Measurements from ENCODE around the gene OR6V1. TPM values are rescaled to one million over a fixed set of nuclear protein-coding genes. Genes with fewer than 3 reads are reported as not detected.
"Not testable (repeated sequence)": the region's sequence is repeated elsewhere in the genome, so short reads cannot be mapped to it uniquely, and the experiment has no call there.

OR6V1 gene
- total RNA-seq, 2 experiments from 2014 or later, result not detected

GRCh38 chr7:143073556-143073955 lies 21.4 kb downstream of the OR6V1 start:
- Mint-ChIP-seq H3K27ac (no peak overlapping the region), H3K36me3 (ENCODE audit: low read depth) (no peaks in the 10 kb centered on the region), H3K4me3 (no peak overlapping the region), H3K27me3 (peaks cover 8% of the 10 kb centered on the region), H3K9me3 (no peaks in the 10 kb centered on the region), H3K4me1 (ENCODE audit: low read depth) (no peaks in the 10 kb centered on the region)
- DNase-seq, result no peak
- ChIA-PET CTCF (no interaction called here), POLR2A (no interaction called here)
- intact Hi-C loops (cut with micrococcal nuclease), result no loop called here
- no peak for TF ChIP-seq CTCF (IDR thresholded peaks at IDR 0.05)
- ATAC-seq, result no peak

- no peak overlapping the region for H3K4me3 Mint-ChIP-seq
- H3K4me1 Mint-ChIP-seq (ENCODE audit: low read depth), result no peaks in the 10 kb centered on the region
- CTCF ChIA-PET, result no interaction called here
- intact Hi-C loops (cut with micrococcal nuclease), result no loop called here
- POLR2A ChIA-PET, result interaction anchor here (0.5 kb wide), 1 partner anchor 41 kb away, joined by 3 read pairs; no protein-coding TSS in a partner anchor
- no peak overlapping the region for H3K27ac Mint-ChIP-seq
- ATAC-seq (no peak), DNase-seq (no peak)
- TF ChIP-seq CTCF (IDR thresholded peaks at IDR 0.05), result no peak
- peaks cover 8% of the 10 kb centered on the region for H3K27me3 Mint-ChIP-seq
- no peaks in the 10 kb centered on the region for H3K9me3 Mint-ChIP-seq
- H3K36me3 Mint-ChIP-seq (ENCODE audit: low read depth), result no peaks in the 10 kb centered on the region
These were observed 22.0 kb downstream of the OR6V1 start for GRCh38 chr7:143074141-143074540.

GRCh38 chr7:143085109-143085508 lies 33.0 kb downstream of the OR6V1 start:
- Mint-ChIP-seq H3K4me3 (no peak overlapping the region), H3K4me1 (ENCODE audit: low read depth) (no peaks in the 10 kb centered on the region), H3K27ac (no peak overlapping the region), H3K36me3 (ENCODE audit: low read depth) (no peaks in the 10 kb centered on the region), H3K27me3 (peaks cover 8% of the 10 kb centered on the region), H3K9me3 (peaks cover 7% of the 10 kb centered on the region)
- no peak for TF ChIP-seq CTCF (IDR thresholded peaks at IDR 0.05)
- ChIA-PET CTCF (interaction anchor here (1.8 kb wide), 1 partner anchor 81 kb away, joined by 6 read pairs; no protein-coding TSS in a partner anchor), POLR2A (no interaction called here)
- no peak for ATAC-seq
- intact Hi-C loops (cut with micrococcal nuclease), result no loop called here
- DNase-seq, result no peak

GRCh38 chr7:143085610-143086009 lies 33.5 kb downstream of the OR6V1 start:
- H3K4me3 Mint-ChIP-seq; H3K9me3 Mint-ChIP-seq; H3K27ac Mint-ChIP-seq; POLR2A ChIA-PET; intact Hi-C loops (cut with micrococcal nuclease); H3K36me3 Mint-ChIP-seq (ENCODE audit: low read depth); ATAC-seq; H3K4me1 Mint-ChIP-seq (ENCODE audit: low read depth); CTCF ChIA-PET; H3K27me3 Mint-ChIP-seq; DNase-seq: not testable (repeated sequence)

- H3K36me3 Mint-ChIP-seq (ENCODE audit: low read depth); CTCF ChIA-PET; POLR2A ChIA-PET; H3K4me1 Mint-ChIP-seq (ENCODE audit: low read depth); H3K27ac Mint-ChIP-seq; H3K9me3 Mint-ChIP-seq; ATAC-seq; H3K4me3 Mint-ChIP-seq; DNase-seq; intact Hi-C loops (cut with micrococcal nuclease): not testable (repeated sequence)
- peaks cover 11% of the 10 kb centered on the region for H3K27me3 Mint-ChIP-seq
These were observed 36.5 kb downstream of the OR6V1 start for GRCh38 chr7:143088549-143089231.

- no peaks in the 10 kb centered on the region for H3K36me3 Mint-ChIP-seq (ENCODE audit: low read depth)
- DNase-seq (no peak), ATAC-seq (no peak)
- H3K27me3 Mint-ChIP-seq, result no peaks in the 10 kb centered on the region
- no peak overlapping the region for H3K27ac Mint-ChIP-seq
- no peak for TF ChIP-seq CTCF (IDR thresholded peaks at IDR 0.05)
- no peaks in the 10 kb centered on the region for H3K4me1 Mint-ChIP-seq (ENCODE audit: low read depth)
- peaks cover 15% of the 10 kb centered on the region for H3K9me3 Mint-ChIP-seq
- H3K4me3 Mint-ChIP-seq, result no peak overlapping the region
- intact Hi-C loops (cut with micrococcal nuclease), result no loop called here
- CTCF ChIA-PET, result no interaction called here
- POLR2A ChIA-PET, result no interaction called here
These were observed 44.0 kb downstream of the OR6V1 start for GRCh38 chr7:143096146-143096545.

- intact Hi-C loops (cut with micrococcal nuclease); H3K4me3 Mint-ChIP-seq; DNase-seq; POLR2A ChIA-PET; H3K27me3 Mint-ChIP-seq; H3K36me3 Mint-ChIP-seq (ENCODE audit: low read depth); CTCF ChIA-PET; H3K4me1 Mint-ChIP-seq (ENCODE audit: low read depth); ATAC-seq; H3K27ac Mint-ChIP-seq: not testable (repeated sequence)
- H3K9me3 Mint-ChIP-seq, result peaks cover 18% of the 10 kb centered on the region
These were observed 47.4 kb downstream of the OR6V1 start for GRCh38 chr7:143099579-143099978.
